ENCODE measurements around the gene SYK.

Gene SYK

DNA sequence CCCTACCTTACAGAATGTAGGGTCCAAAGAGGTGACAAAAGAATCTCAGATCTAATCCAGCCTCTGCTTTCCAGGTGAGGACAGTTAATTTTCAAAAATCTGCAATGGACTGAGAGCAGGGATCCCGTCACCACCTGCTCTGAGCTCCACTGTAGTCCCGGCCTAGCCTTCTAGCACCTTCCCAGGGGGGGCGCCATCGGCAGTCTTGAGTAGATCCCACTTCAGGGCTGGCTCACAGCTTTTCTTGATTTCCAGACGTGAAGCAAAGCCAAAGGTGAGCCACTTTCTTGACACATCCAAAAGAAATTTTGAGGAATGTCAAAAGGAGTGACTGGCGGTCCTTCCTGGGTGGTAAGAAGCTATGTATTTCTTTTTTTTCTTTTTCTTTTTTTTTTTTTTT is 114.1 kb downstream of the SYK start:
- Histone ChIP-seq H3K27ac (no peak overlapping the region), H3K9me3 (no peaks in the 10 kb centered on the region), H3K4me1 (ENCODE audit: control insufficient read depth in 1 of 2, insufficient read depth in 1 of 2, low read depth in 1 of 2, low read length in 1 of 2) (peaks cover 0 to 3% of the 10 kb centered on the region in 2 experiments), H3K36me3 (no peaks in the 10 kb centered on the region), H3K4me3 (ENCODE audit: low read depth in 1 of 2, low read length in 1 of 2) (no peak overlapping the region), H3K27me3 (no peaks in the 10 kb centered on the region)
- TF ChIP-seq, protein P1, sequence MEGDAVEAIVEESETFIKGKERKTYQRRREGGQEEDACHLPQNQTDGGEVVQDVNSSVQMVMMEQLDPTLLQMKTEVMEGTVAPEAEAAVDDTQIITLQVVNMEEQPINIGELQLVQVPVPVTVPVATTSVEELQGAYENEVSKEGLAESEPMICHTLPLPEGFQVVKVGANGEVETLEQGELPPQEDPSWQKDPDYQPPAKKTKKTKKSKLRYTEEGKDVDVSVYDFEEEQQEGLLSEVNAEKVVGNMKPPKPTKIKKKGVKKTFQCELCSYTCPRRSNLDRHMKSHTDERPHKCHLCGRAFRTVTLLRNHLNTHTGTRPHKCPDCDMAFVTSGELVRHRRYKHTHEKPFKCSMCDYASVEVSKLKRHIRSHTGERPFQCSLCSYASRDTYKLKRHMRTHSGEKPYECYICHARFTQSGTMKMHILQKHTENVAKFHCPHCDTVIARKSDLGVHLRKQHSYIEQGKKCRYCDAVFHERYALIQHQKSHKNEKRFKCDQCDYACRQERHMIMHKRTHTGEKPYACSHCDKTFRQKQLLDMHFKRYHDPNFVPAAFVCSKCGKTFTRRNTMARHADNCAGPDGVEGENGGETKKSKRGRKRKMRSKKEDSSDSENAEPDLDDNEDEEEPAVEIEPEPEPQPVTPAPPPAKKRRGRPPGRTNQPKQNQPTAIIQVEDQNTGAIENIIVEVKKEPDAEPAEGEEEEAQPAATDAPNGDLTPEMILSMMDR (IDR thresholded peaks at IDR 0.05), result no peak

DNA sequence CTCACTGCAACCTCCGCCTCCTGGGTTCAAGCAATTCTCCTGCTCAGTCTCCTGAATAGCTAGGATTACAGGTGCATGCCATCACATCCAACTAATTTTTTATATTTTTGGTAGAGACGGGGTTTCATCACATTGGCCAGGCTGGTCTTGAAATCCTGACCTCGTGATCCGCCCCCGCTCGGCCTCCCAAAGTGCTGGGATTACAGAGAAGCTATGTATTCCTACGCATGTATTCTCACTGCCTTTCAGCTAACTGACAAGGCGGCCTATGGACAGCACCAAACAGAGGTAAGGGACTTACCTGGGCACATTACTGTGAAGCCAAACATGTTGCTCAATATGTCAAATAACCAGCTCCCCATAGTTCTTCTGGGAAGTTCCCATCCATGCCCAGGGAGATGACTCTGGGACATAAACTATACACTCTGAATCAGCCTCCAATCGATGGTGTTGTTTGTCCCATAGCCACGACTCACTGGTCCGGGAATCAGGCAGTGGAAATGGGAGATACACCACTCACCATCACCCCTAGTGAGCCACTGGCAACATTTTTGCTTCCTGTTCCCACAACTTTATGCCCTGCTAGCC is 114.6 kb downstream of the SYK start:
- H3K36me3 ChIP-seq, result no peaks in the 10 kb centered on the region
- H3K4me3 ChIP-seq (ENCODE audit: low read depth in 1 of 2, low read length in 1 of 2), result no peak overlapping the region
- no peaks in the 10 kb centered on the region for H3K9me3 ChIP-seq
- H3K27ac ChIP-seq, result no peak overlapping the region
- H3K4me1 ChIP-seq (ENCODE audit: control insufficient read depth in 1 of 2, insufficient read depth in 1 of 2, low read depth in 1 of 2, low read length in 1 of 2), result peaks cover 0 to 3% of the 10 kb centered on the region in 2 experiments
- TF ChIP-seq, protein P1 (IDR thresholded peaks at IDR 0.05), result no peak
- H3K27me3 ChIP-seq, result no peaks in the 10 kb centered on the region

DNA sequence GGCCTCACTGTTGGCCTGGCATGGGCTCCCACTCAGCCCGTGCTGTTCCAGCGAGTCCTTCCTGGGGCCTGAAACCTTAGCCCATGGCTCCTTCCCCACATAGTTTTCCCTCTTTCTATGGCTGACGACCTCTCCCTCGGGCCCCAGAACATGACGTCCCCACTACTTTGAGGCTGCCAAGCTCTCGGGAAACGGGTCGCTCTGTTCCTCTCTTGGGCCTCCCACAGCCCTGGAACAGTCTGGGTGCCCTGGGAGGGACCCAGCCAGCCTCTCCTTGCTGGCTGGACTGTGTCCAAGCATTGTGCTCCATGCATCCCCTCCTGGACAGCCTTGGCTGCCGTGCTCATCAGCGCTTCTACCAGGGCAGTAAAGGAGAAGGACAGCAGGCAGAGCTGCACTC is 118.3 kb downstream of the SYK start:
- peaks cover 12% of the 10 kb centered on the region for H3K27me3 ChIP-seq
- no peaks in the 10 kb centered on the region for H3K9me3 ChIP-seq
- H3K36me3 ChIP-seq, result no peaks in the 10 kb centered on the region
- no peak overlapping the region for H3K27ac ChIP-seq
- no peak overlapping the region for H3K4me3 ChIP-seq (ENCODE audit: low read depth in 1 of 2, low read length in 1 of 2)
- H3K4me1 ChIP-seq (ENCODE audit: control insufficient read depth in 1 of 2, insufficient read depth in 1 of 2, low read depth in 1 of 2, low read length in 1 of 2), result peaks cover 0 to under 1% of the 10 kb centered on the region in 2 experiments
- TF ChIP-seq, protein P1 (IDR thresholded peaks at IDR 0.05), result no peak

DNA sequence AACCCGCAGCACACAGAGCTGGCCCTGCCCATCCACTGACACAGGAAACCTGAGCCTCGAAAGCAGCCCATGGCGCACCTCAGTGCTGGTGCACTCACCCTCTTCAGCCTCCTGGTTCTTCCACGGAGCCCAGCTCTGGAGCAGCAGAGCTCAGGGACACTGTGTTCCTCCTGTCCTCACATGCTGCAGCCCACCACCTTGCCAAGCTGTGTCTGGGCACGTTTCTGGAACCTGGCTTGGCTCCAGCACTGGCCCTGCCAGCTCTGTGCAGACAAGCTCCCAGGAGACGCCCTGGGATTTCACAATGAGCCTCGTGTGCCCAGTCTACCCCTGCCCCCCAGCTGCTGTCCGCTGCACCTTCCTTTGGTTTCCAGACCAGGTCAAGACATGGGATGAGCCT is 119.5 kb downstream of the SYK start:
- TF ChIP-seq, protein P1 (IDR thresholded peaks at IDR 0.05), result no peak
- no peak overlapping the region for H3K27ac ChIP-seq
- H3K9me3 ChIP-seq, result no peaks in the 10 kb centered on the region
- no peak overlapping the region for H3K4me3 ChIP-seq (ENCODE audit: low read depth in 1 of 2, low read length in 1 of 2)
- H3K4me1 ChIP-seq (ENCODE audit: control insufficient read depth in 1 of 2, insufficient read depth in 1 of 2, low read depth in 1 of 2, low read length in 1 of 2), result no peaks in the 10 kb centered on the region
- H3K36me3 ChIP-seq, result no peaks in the 10 kb centered on the region
- H3K27me3 ChIP-seq, result peaks cover 12% of the 10 kb centered on the region

DNA sequence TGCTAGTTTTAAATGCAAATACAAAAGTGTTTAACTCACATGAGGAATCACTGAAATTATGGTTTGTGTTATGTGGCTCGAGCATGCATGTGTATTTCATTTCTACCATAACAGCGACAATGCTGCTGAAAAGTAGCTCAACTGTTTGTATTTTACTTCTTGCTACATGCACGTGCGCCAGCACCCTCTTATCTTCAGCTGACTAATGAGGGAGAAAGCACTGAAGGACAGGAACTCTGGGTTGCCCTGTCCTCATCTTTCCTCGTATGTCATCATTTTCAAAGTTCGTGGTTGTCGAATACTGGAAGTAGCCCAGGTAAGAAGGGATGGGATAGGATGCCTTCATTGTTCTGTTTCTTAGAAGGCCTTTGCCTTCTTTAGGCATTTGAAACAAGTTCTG is 120.3 kb downstream of the SYK start:
- H3K4me1 ChIP-seq (ENCODE audit: control insufficient read depth in 1 of 2, insufficient read depth in 1 of 2, low read depth in 1 of 2, low read length in 1 of 2), result no peaks in the 10 kb centered on the region
- TF ChIP-seq, protein P1 (IDR thresholded peaks at IDR 0.05), result no peak
- no peak overlapping the region for H3K27ac ChIP-seq
- no peak overlapping the region for H3K4me3 ChIP-seq (ENCODE audit: low read depth in 1 of 2, low read length in 1 of 2)
- no peaks in the 10 kb centered on the region for H3K36me3 ChIP-seq
- no peaks in the 10 kb centered on the region for H3K9me3 ChIP-seq
- H3K27me3 ChIP-seq, result peaks cover 21% of the 10 kb centered on the region
